Lung (tissue), 12 donors: Measurements from ENCODE around the gene ANKHD1. TPM values are rescaled to one million over a fixed set of nuclear protein-coding genes. Genes with fewer than 3 reads are reported as not detected.

Experiments used
- ATAC-seq: fragments of 200-7000 bp; cut with Tn5 transposase; one replicate; pipeline ENCODE4 v1.9.1; 2020; ENCODE audit warnings: moderate number of reproducible peaks; ENCODE audit not compliant: insufficient read depth, low FRiP score
- DNase-seq, 3 donors: peaks; one replicate each; pipeline ENCODE4 v3.0.0-alpha.2; 2013 to 2017
- H3K27ac ChIP-seq, 2 donors: one replicate each; pipeline ENCODE4 v1.5.1; 2013; ENCODE audit warnings: mild to moderate bottlenecking in 2 of 2, moderate library complexity in 2 of 2, control low read depth in 1 of 2, inconsistent platforms in 1 of 2, low read depth in 1 of 2, low read length in 1 of 2
- H3K27me3 ChIP-seq, 3 donors: one replicate each; pipeline ENCODE4 v1.5.1; 2013; ENCODE audit warnings: low read length in 2 of 3; ENCODE audit not compliant: control insufficient read depth in 3 of 3, insufficient read depth in 3 of 3
- H3K36me3 ChIP-seq, 4 donors: one replicate each; pipeline ENCODE4 v1.5.1; 2013; ENCODE audit warnings: low read length in 4 of 4, mild to moderate bottlenecking in 1 of 4, moderate library complexity in 1 of 4; ENCODE audit not compliant: control insufficient read depth in 4 of 4, insufficient read depth in 4 of 4
- H3K4me1 ChIP-seq, 5 donors: one replicate each; pipeline ENCODE4 v1.5.1; 2013; ENCODE audit warnings: low read length in 5 of 5, mild to moderate bottlenecking in 2 of 5, moderate library complexity in 1 of 5; ENCODE audit not compliant: control insufficient read depth in 5 of 5, insufficient read depth in 5 of 5
- H3K4me3 ChIP-seq: one replicate; pipeline ENCODE4 v1.5.1; 2013; ENCODE audit warnings: mild to moderate bottlenecking, control low read depth, moderate library complexity
- H3K9ac ChIP-seq, 2 donors: one replicate each; pipeline ENCODE4 v1.5.1; 2013; ENCODE audit warnings: low read length in 2 of 2, control low read depth in 1 of 2; ENCODE audit not compliant: insufficient read depth in 1 of 2
- H3K9me3 ChIP-seq, 4 donors: one replicate each; pipeline ENCODE4 v1.5.1; 2013; ENCODE audit warnings: low read length in 3 of 4, mild to moderate bottlenecking in 1 of 4, moderate library complexity in 1 of 4; ENCODE audit not compliant: control insufficient read depth in 4 of 4, insufficient read depth in 3 of 4
- WGBS, 2 donors: extraction: QIAGEN DNeasy Blood & Tissue Kit; methylation state at CpG; one replicate each; pipeline ENCODE4 v1.1.7; 2013; 5-methylcytosine and 5-hydroxymethylcytosine counted together
- polyA plus RNA-seq, 2 donors: library from polyadenylated mRNA; stranded (reverse); fragments of 200-250 nt; gene quantifications; one replicate each; pipeline ENCODE4 v1.2.1, GENCODE V29; 2013
- total RNA-seq, 2 donors: library from RNA; depleted of rRNA in 1 of 2; stranded (reverse); fragments of >200 nt in 1 of 2; gene quantifications; one replicate each; pipeline ENCODE4 v1.2.1, GENCODE V29; 2014 to 2021
- TF ChIP-seq, protein P1 (sequence below): IDR thresholded peaks from 2 replicates; pipeline ENCODE4 v1.5.1; 2012; ENCODE audit warnings: mild to moderate bottlenecking; ENCODE audit errors: control extremely low read depth, extremely low read depth
- donor health status: control.
- donor health status: control.
- donor health status: Bipolar disorder and iron deficiency.
- donor health status: healthy.
- donor health status: DM: yes; HTN: yes; CAD: no.

Gene ANKHD1
- total and polyA plus RNA-seq, 4 donors: 53.0 to 200 (median 90.8) TPM

DNA sequence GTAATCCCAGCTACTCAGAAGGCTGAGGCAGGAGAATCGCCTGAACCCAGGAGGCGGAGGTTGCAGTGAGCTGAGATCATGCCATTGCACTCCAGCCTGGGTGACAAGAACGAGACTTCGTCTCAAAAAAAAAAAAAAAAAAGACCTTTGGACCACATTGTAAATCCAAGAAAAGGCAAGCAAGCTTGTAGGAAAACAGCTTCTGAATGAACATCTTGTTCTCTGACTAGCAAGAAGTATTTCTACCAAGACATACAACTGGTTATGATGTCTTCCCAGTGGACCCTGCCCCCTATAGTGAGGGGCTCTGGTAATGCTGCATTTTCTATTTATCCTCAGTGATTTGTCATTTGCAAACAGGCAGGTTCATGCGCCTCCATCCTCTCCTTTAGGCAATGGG is 141.3 kb downstream of the ANKHD1 start:
- no peak for ATAC-seq
- Histone ChIP-seq H3K27ac (no peak overlapping the region), H3K4me3 (no peak overlapping the region), H3K36me3 (peaks cover 14 to 55% (median 31%) of the 10 kb centered on the region in 4 donors), H3K4me1 (peaks cover under 1 to 13% (median 6%) of the 10 kb centered on the region in 5 donors), H3K27me3 (no peaks in the 10 kb centered on the region), H3K9me3 (no peaks in the 10 kb centered on the region), H3K9ac (no peak overlapping the region)
- 96 to 98% methylated on average over 5 of the region's 5 CpGs for WGBS, 2 donors
- DNase-seq: no peak
- TF ChIP-seq, protein P1, sequence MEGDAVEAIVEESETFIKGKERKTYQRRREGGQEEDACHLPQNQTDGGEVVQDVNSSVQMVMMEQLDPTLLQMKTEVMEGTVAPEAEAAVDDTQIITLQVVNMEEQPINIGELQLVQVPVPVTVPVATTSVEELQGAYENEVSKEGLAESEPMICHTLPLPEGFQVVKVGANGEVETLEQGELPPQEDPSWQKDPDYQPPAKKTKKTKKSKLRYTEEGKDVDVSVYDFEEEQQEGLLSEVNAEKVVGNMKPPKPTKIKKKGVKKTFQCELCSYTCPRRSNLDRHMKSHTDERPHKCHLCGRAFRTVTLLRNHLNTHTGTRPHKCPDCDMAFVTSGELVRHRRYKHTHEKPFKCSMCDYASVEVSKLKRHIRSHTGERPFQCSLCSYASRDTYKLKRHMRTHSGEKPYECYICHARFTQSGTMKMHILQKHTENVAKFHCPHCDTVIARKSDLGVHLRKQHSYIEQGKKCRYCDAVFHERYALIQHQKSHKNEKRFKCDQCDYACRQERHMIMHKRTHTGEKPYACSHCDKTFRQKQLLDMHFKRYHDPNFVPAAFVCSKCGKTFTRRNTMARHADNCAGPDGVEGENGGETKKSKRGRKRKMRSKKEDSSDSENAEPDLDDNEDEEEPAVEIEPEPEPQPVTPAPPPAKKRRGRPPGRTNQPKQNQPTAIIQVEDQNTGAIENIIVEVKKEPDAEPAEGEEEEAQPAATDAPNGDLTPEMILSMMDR: no peak

DNA sequence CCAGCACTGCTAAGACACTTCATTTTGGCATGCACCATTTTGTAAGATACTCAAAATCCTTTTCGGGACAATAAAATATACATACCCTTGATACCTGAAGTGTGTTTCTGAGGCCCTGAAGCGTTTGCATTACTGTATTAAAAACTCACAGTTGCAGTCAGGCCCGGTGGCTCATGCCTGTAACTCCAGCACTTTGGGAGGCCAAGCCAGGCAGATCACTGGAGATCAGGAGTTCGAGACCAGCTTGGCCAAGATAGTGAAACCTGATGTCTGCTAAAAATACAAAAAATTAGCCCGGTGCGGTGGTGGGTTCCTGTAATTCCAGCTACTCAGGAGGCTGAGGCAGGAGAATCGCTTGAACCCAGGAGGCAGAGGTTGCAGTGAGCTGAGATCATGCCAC is 143.4 kb downstream of the ANKHD1 start:
- peaks cover 17 to 42% (median 24%) of the 10 kb centered on the region in 4 donors for H3K36me3 ChIP-seq
- H3K9ac ChIP-seq: no peak overlapping the region
- TF ChIP-seq, protein P1: no peak
- WGBS, 2 donors: 96 to 97% methylated on average over 7 of the region's 7 CpGs
- H3K4me3 ChIP-seq: no peak overlapping the region
- no peaks in the 10 kb centered on the region for H3K27me3 ChIP-seq
- no peaks in the 10 kb centered on the region for H3K9me3 ChIP-seq
- peaks cover 11 to 32% (median 24%) of the 10 kb centered on the region in 5 donors for H3K4me1 ChIP-seq
- ATAC-seq (no peak), DNase-seq (no peak)
- H3K27ac ChIP-seq: no peak overlapping the region

- H3K9ac ChIP-seq: no peak overlapping the region
- ATAC-seq (no peak), DNase-seq (no peak)
- no peaks in the 10 kb centered on the region for H3K9me3 ChIP-seq
- no peaks in the 10 kb centered on the region for H3K27me3 ChIP-seq
- peaks cover 20 to 42% (median 23%) of the 10 kb centered on the region in 4 donors for H3K36me3 ChIP-seq
- WGBS, 2 donors: 98% methylated on average over 10 of the region's 10 CpGs
- no peak overlapping the region for H3K27ac ChIP-seq
- TF ChIP-seq, protein P1: no peak
- peaks cover 11 to 32% (median 24%) of the 10 kb centered on the region in 5 donors for H3K4me1 ChIP-seq
- H3K4me3 ChIP-seq: no peak overlapping the region
These were observed 144.0 kb downstream of the ANKHD1 start for GRCh38 chr5:140545606-140546005.
